Measurements from ENCODE around the gene MAMDC2. TPM values are rescaled to one million over a fixed set of nuclear protein-coding genes. Genes with fewer than 3 reads are reported as not detected.

Gene MAMDC2
- total RNA-seq, 1 donor from 2014 or later, result 0.21 TPM

GRCh38 chr9:70112981-70113380 lies 69.3 kb downstream of the MAMDC2 start:
- H3K4me1 Mint-ChIP-seq, result peaks cover 5% of the 10 kb centered on the region
- no peaks in the 10 kb centered on the region for H3K9me3 Mint-ChIP-seq
- TF ChIP-seq, protein P1, sequence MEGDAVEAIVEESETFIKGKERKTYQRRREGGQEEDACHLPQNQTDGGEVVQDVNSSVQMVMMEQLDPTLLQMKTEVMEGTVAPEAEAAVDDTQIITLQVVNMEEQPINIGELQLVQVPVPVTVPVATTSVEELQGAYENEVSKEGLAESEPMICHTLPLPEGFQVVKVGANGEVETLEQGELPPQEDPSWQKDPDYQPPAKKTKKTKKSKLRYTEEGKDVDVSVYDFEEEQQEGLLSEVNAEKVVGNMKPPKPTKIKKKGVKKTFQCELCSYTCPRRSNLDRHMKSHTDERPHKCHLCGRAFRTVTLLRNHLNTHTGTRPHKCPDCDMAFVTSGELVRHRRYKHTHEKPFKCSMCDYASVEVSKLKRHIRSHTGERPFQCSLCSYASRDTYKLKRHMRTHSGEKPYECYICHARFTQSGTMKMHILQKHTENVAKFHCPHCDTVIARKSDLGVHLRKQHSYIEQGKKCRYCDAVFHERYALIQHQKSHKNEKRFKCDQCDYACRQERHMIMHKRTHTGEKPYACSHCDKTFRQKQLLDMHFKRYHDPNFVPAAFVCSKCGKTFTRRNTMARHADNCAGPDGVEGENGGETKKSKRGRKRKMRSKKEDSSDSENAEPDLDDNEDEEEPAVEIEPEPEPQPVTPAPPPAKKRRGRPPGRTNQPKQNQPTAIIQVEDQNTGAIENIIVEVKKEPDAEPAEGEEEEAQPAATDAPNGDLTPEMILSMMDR (conservative IDR thresholded peaks at IDR 0.05), result no peak
- no peak for DNase-seq (ENCODE audit: low read depth, low spot score)
- no peaks in the 10 kb centered on the region for H3K36me3 Mint-ChIP-seq (ENCODE audit: low read depth)
- no peak overlapping the region for H3K4me3 Mint-ChIP-seq
- no peak overlapping the region for H3K27ac Mint-ChIP-seq (ENCODE audit: unreplicated experiment)
- no peaks in the 10 kb centered on the region for H3K27me3 Mint-ChIP-seq (ENCODE audit: low read depth)

GRCh38 chr9:70113403-70114022 lies 69.9 kb downstream of the MAMDC2 start:
- no peak overlapping the region for H3K27ac Mint-ChIP-seq (ENCODE audit: unreplicated experiment)
- H3K4me1 Mint-ChIP-seq, result peaks cover 5% of the 10 kb centered on the region
- H3K9me3 Mint-ChIP-seq, result no peaks in the 10 kb centered on the region

GRCh38 chr9:70114898-70115297 lies 71.2 kb downstream of the MAMDC2 start:
- TF ChIP-seq, protein P1 (conservative IDR thresholded peaks at IDR 0.05), result no peak
- Mint-ChIP-seq H3K9me3 (no peaks in the 10 kb centered on the region), H3K36me3 (ENCODE audit: low read depth) (no peaks in the 10 kb centered on the region), H3K4me3 (no peak overlapping the region), H3K27ac (ENCODE audit: unreplicated experiment) (no peak overlapping the region), H3K27me3 (ENCODE audit: low read depth) (peaks cover 4% of the 10 kb centered on the region), H3K4me1 (peaks cover 5% of the 10 kb centered on the region)
- no peak for DNase-seq (ENCODE audit: low read depth, low spot score)

More at GRCh38 chr9:70113403-70114022, 69.9 kb downstream of the MAMDC2 start:
- TF ChIP-seq, protein P1 (conservative IDR thresholded peaks at IDR 0.05), result peak; percentile 73
- Mint-ChIP-seq H3K36me3 (ENCODE audit: low read depth) (no peaks in the 10 kb centered on the region), H3K27me3 (ENCODE audit: low read depth) (no peaks in the 10 kb centered on the region), H3K4me3 (no peak overlapping the region)
- peak; percentile 32 for DNase-seq (ENCODE audit: low read depth, low spot score)

GRCh38 chr9:70117835-70118319 lies 74.2 kb downstream of the MAMDC2 start:
- TF ChIP-seq, protein P1 (conservative IDR thresholded peaks at IDR 0.05), result no peak

GRCh38 chr9:70119786-70120185 lies 76.1 kb downstream of the MAMDC2 start:
- H3K36me3 Mint-ChIP-seq (ENCODE audit: low read depth), result no peaks in the 10 kb centered on the region
- no peak for DNase-seq (ENCODE audit: low read depth, low spot score)
- no peaks in the 10 kb centered on the region for H3K4me1 Mint-ChIP-seq
- no peak overlapping the region for H3K27ac Mint-ChIP-seq (ENCODE audit: unreplicated experiment)
- TF ChIP-seq, protein P1 (conservative IDR thresholded peaks at IDR 0.05), result no peak
- peaks cover 4% of the 10 kb centered on the region for H3K27me3 Mint-ChIP-seq (ENCODE audit: low read depth)
- H3K9me3 Mint-ChIP-seq, result no peaks in the 10 kb centered on the region
- no peak overlapping the region for H3K4me3 Mint-ChIP-seq

More at GRCh38 chr9:70117835-70118319, 74.2 kb downstream of the MAMDC2 start:
- H3K36me3 Mint-ChIP-seq (ENCODE audit: low read depth), result no peaks in the 10 kb centered on the region
- H3K27me3 Mint-ChIP-seq (ENCODE audit: low read depth), result peaks cover 4% of the 10 kb centered on the region
- no peak for DNase-seq (ENCODE audit: low read depth, low spot score)
- H3K4me3 Mint-ChIP-seq, result no peak overlapping the region
- H3K27ac Mint-ChIP-seq (ENCODE audit: unreplicated experiment), result no peak overlapping the region
- no peaks in the 10 kb centered on the region for H3K9me3 Mint-ChIP-seq
- H3K4me1 Mint-ChIP-seq, result no peaks in the 10 kb centered on the region

All from neural crest cell (in vitro differentiated cells).